Spleen (tissue), 7 donors: ENCODE measurements around the gene U2AF1L4.

Source experiments
- POLR2AphosphoS5 ChIP-seq, 3 donors: sonication (generic); formaldehyde crosslinking; IDR thresholded peaks; one replicate each; pipeline ENCODE4 v1.5.1; 2017; ENCODE audit warnings: antibody characterized with exemption in 3 of 3
- TF ChIP-seq, protein P1 (sequence below), 11 experiments: fragments of 200-600 bp in 7 of 11; fragments of 450-650 bp in 4 of 11; sonication (generic) in 4 of 11; IDR thresholded peaks in 8 of 11; conservative IDR thresholded peaks in 3 of 11; 1 replicate in 7 of 11; 2 replicates in 4 of 11; pipeline versions ENCODE4 v1.4.0 to v1.8.0; 2016 to 2021; ENCODE audit warnings: antibody characterized with exemption in 11 of 11, inconsistent platforms in 4 of 11, mild to moderate bottlenecking in 1 of 11
- donor health status: DM: no; HTN: no; CAD: no; lungs with moderate emphysema.
- donor health status: DM: no; HTN: no; CAD: no.
- donor health status: DM: no; HTN: no; CAD: no.

- TF ChIP-seq, protein P1, sequence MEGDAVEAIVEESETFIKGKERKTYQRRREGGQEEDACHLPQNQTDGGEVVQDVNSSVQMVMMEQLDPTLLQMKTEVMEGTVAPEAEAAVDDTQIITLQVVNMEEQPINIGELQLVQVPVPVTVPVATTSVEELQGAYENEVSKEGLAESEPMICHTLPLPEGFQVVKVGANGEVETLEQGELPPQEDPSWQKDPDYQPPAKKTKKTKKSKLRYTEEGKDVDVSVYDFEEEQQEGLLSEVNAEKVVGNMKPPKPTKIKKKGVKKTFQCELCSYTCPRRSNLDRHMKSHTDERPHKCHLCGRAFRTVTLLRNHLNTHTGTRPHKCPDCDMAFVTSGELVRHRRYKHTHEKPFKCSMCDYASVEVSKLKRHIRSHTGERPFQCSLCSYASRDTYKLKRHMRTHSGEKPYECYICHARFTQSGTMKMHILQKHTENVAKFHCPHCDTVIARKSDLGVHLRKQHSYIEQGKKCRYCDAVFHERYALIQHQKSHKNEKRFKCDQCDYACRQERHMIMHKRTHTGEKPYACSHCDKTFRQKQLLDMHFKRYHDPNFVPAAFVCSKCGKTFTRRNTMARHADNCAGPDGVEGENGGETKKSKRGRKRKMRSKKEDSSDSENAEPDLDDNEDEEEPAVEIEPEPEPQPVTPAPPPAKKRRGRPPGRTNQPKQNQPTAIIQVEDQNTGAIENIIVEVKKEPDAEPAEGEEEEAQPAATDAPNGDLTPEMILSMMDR (IDR thresholded peaks at IDR 0.05 in 8 of 11, conservative IDR thresholded peaks at IDR 0.05 in 3 of 11), result no peak
- TF ChIP-seq POLR2AphosphoS5 (IDR thresholded peaks at IDR 0.05), result no peak
These were observed 29.8 kb upstream of the U2AF1L4 start for GRCh38 chr19:35775046-35775297.
